ENCODE data around the gene CRIP1.

The CRIP1 gene

DNA sequence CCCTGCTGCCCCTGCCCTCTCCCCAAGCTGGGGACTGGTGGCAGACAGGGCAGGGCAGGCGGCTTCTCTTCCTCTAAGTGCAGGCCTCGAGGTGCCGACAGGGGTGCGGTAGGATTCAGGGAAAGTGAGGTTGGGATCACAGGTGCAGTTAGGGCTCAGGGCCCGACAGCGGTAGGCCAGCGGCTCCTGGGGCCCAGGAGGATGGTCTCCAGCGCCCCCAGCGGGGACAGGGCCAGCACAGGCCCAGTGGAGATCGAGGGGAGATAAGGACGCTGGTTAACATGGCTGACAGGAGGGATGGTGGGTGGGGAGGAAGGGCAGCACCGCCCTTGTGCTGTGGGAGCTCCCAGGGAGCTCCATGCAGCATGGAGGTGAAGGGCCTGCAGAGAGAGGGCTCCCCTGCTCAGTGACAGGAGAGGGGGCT lies 935 bp upstream of the CRIP1 start:
- TF ChIP-seq, protein P1, sequence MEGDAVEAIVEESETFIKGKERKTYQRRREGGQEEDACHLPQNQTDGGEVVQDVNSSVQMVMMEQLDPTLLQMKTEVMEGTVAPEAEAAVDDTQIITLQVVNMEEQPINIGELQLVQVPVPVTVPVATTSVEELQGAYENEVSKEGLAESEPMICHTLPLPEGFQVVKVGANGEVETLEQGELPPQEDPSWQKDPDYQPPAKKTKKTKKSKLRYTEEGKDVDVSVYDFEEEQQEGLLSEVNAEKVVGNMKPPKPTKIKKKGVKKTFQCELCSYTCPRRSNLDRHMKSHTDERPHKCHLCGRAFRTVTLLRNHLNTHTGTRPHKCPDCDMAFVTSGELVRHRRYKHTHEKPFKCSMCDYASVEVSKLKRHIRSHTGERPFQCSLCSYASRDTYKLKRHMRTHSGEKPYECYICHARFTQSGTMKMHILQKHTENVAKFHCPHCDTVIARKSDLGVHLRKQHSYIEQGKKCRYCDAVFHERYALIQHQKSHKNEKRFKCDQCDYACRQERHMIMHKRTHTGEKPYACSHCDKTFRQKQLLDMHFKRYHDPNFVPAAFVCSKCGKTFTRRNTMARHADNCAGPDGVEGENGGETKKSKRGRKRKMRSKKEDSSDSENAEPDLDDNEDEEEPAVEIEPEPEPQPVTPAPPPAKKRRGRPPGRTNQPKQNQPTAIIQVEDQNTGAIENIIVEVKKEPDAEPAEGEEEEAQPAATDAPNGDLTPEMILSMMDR (IDR thresholded peaks at IDR 0.05): peak; percentile 62
- no peak for TF ChIP-seq ZFX (IDR thresholded peaks at IDR 0.05; ENCODE audit: borderline replicate concordance)
- peak overlapping the region; percentile 100 for H3K27ac ChIP-seq

DNA sequence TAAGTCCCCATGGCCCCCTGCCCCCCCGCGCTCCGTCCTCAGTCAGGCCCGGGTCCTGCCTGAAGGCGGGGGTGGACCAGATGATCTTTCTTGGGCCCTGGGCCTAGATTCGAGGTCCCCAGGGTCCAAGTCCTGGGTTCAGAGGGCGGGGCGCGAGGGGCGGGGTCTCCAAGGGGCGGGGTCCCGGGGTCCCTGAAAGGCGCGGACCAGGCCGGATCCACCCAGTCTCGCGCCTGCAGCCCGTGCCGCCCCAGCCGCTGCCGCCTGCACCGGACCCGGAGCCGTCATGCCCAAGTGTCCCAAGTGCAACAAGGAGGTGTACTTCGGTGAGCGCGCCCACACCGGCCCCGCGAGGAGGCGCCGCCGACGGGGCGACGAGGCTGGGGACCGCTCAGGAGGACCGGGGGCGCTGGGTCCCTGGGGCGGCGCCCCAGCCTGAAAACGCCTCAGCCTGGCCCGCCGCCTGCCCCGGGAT lies 325 bp downstream of the CRIP1 start:
- H3K27ac ChIP-seq: peak overlapping the region; percentile 100
- TF ChIP-seq, protein P1 (IDR thresholded peaks at IDR 0.05): no peak
- TF ChIP-seq ZFX (IDR thresholded peaks at IDR 0.05; ENCODE audit: borderline replicate concordance): no peak

DNA sequence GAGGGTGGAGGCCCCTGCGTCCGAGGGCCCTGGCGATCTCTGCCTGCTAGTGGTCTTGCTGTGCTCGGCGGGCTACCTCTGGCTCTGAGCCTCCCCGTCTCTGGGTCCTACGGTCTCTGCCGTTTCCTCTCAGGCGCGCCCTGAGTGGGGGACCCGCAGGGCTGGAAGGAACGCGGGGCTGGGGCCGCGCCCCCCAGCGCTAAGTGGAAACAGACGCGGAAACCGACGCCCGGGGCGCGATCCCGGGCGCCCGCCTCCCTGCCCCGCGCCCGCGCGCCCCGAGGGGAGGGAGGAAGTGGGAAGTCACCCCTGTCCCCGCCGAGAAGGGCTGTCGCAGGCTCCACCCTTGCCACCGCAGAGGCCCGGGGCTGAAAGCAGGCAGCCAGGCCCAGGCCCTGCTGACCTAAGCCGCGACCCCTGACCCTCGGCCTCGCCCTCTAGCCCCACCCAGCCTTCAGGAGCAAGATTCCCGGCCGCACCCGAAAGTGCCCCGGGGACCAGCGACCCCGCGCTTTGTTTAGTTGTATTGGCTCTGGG lies 831 bp downstream of the CRIP1 start:
- H3K27ac ChIP-seq: peak overlapping the region; percentile 100
- TF ChIP-seq, protein P1 (IDR thresholded peaks at IDR 0.05): no peak
- TF ChIP-seq ZFX (IDR thresholded peaks at IDR 0.05; ENCODE audit: borderline replicate concordance): no peak

DNA sequence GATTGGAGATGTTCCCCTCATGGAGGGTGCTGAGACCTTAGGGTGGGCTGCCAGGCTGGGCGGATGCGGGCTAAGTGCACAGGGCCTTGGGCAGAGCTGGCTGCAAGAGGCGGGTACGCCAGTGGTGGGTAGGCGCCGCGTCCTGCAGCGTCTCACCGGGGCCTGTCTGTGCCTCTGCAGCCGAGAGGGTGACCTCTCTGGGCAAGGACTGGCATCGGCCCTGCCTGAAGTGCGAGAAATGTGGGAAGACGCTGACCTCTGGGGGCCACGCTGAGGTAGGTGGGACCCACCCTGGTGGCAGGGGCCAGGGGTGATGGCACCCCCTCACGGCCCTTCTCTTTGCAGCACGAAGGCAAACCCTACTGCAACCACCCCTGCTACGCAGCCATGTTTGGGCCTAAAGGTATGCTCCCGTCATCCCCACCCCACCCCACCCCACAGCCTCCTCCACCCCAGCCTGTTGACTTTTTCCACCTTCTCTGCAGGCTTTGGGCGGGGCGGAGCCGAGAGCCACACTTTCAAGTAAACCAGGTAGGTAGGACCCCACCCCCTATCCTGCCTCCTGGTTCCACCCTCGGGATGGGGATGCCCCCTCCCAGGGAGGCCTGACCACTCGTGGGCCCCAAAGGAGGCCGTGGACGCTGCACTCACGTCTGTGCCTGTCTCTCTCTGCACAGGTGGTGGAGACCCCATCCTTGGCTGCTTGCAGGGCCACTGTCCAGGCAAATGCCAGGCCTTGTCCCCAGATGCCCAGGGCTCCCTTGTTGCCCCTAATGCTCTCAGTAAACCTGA lies 1.5 kb downstream of the CRIP1 start:
- H3K27ac ChIP-seq: peak overlapping the region; percentile 100
- TF ChIP-seq, protein P1 (IDR thresholded peaks at IDR 0.05): no peak
- TF ChIP-seq ZFX (IDR thresholded peaks at IDR 0.05; ENCODE audit: borderline replicate concordance): no peak

DNA sequence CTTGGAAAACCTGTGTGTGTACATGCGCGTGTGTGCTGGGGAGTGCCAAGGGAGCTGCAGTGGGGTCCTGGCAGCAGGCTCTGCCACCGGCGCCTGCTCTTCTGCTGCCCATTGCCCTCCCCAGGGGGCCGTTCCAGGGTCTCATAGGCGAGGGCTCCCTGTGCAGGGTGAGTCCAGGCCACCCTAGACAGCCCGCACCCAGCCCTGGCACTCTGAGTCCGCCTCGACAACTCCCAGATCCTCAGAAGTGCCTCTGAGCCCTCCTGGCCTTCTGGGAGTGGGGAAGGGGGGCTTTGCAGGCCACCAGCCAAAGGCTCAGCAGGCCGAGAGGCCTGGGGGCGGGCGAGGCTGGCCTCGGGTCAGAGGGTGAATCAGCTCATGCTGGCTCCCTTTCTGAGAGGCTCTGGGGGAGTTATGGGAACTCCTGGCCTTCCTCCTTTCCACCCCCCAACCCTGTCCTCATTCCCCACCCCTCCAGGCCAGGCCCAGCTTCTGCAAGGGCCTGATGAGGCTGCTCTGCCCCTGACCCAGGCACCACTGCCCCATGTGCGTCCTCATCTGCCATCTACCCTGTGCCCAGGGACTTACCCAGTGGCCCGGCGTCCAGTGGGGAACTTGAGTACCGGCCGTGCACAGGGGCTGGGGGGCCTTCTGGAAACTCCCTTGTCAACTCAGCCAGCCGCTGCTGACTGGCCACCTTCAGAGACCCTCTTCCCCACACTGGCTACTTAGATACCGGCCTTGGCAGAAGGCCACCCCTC lies 2.3 kb downstream of the CRIP1 start:
- TF ChIP-seq ZFX (IDR thresholded peaks at IDR 0.05; ENCODE audit: borderline replicate concordance): no peak
- TF ChIP-seq, protein P1 (IDR thresholded peaks at IDR 0.05): no peak
- peak overlapping the region; percentile 100 for H3K27ac ChIP-seq

DNA sequence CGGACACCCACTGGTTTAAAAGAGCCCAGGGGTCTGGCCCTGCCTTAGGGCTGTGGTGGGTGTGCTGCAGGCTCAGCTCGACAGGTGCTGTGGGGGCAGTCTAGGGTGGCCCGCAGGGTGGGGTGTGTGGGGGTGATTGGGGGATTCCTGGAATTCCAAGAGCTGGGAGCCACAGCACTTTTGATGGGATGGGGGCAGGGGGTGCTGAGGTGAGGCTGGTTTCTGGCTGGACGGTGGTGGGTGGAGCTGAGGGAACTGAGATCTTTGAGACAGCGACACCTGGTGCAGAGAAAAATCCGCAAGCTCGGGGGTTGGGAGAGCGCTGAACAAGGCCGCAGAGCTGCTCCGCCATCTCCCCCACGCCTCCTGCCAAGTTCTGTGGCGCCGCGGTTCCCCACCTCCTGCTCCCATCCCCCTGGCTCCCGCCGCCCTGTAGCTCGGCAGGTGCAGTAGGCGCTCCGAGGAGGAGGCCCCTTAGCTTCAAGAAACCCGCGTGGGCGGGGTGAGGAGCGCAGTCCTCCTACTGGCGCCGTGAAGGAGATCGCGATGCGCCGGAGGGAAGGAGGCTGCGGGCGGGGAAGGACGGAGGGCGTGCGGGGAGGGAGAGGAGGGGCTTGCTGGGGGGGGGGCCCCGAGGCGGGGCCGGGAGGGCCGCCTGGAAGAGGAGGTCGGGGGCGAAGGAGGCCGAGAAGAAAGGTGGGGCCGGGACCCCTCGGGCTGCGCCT lies 3.0 kb downstream of the CRIP1 start:
- H3K27ac ChIP-seq: peak overlapping the region; percentile 100
- TF ChIP-seq, protein P1 (IDR thresholded peaks at IDR 0.05): peak; percentile 56
- no peak for TF ChIP-seq ZFX (IDR thresholded peaks at IDR 0.05; ENCODE audit: borderline replicate concordance)

Measured in 22Rv1 (cell line).